GM13976 (cell line): ENCODE results near the gene LRRN4CL.

Experiments used
- DNase-seq: peaks from one replicate; pipeline ENCODE4 v3.0.0; 2012; ENCODE audit warnings: low spot score
- in situ Hi-C: fragments of 300-500 bp; cut with MboI; formaldehyde crosslinking; loops from one replicate; pipeline ENCODE4 v1.12.0; 2022; ENCODE audit warnings: low sequenced_read_pairs, mixed read lengths, inconsistent platforms; ENCODE audit not compliant: unreplicated experiment
- TF ChIP-seq, protein P1 (sequence below): IDR thresholded peaks from 2 replicates; pipeline ENCODE4 v1.5.1; 2012; ENCODE audit warnings: borderline replicate concordance, mild to moderate bottlenecking; ENCODE audit not compliant: insufficient read depth; ENCODE audit errors: extremely low read depth, missing control alignments, control extremely low read depth

Gene LRRN4CL

DNA sequence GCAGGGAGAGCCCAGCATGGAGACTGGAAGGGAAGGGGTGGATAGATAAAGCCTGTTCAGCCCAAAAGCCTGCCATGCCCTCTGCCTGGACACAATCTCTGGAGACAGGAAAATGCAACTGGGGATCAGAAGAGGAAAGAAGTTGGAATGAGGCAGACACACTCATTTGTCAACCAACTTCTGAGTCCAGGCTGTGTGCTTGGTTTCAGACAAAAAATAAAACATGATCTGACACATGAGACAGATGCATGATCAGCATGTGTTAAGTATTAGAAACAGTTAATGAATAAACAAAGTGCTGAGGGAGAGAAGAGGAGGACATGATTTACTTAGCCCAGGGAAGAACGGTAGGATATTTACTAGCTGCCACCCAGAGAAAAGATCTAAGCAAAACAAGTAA lies 839 bp downstream of the LRRN4CL start:
- TF ChIP-seq, protein P1, sequence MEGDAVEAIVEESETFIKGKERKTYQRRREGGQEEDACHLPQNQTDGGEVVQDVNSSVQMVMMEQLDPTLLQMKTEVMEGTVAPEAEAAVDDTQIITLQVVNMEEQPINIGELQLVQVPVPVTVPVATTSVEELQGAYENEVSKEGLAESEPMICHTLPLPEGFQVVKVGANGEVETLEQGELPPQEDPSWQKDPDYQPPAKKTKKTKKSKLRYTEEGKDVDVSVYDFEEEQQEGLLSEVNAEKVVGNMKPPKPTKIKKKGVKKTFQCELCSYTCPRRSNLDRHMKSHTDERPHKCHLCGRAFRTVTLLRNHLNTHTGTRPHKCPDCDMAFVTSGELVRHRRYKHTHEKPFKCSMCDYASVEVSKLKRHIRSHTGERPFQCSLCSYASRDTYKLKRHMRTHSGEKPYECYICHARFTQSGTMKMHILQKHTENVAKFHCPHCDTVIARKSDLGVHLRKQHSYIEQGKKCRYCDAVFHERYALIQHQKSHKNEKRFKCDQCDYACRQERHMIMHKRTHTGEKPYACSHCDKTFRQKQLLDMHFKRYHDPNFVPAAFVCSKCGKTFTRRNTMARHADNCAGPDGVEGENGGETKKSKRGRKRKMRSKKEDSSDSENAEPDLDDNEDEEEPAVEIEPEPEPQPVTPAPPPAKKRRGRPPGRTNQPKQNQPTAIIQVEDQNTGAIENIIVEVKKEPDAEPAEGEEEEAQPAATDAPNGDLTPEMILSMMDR: no peak
- in situ Hi-C loops: no loop called here
- DNase-seq: no peak

DNA sequence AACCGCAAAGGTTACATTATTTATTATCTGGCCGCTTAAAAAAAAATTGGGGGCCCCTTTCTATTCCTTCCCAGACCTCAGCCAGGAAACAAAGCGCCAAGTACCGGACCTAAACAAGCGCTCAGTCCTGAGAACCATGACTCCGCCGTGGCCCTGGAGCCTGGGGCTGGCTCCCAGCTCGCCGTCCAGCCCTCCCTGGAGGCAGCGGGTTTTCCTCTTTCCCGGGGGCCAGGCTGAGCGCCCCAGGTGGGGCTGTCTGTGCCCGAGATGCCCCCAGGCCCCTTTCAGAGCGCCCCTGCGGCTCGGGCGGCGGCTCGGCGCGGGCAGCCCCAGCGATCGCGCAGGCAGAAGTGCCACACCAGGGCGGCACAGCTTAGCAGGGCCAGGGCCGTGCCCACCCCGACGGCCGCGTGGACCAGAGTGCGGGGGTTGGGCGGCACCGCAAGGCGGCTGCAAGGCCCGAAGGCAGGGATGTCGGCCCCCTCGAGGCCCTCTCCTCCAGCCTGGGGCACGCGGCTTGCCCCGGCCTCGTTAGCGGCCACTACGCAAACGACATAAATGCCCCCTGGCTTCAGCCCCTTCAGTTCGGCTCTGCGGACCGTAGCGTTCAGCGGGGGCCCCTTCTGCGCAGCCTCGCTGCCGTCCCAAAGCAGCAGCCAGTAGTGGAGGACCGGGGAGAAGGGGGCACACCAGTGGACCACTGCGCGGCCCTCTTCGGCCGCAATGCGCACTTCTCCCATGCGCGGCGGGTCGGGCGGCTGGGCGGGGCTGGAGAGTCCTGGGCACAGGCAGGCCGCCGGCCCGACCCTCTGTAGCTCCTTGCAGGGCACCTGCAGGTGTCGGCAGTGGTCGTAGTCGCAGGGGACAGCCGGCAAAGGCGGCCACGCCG lies 1.6 kb downstream of the LRRN4CL start:
- TF ChIP-seq, protein P1: no peak
- in situ Hi-C loops: no loop called here
- DNase-seq: no peak

DNA sequence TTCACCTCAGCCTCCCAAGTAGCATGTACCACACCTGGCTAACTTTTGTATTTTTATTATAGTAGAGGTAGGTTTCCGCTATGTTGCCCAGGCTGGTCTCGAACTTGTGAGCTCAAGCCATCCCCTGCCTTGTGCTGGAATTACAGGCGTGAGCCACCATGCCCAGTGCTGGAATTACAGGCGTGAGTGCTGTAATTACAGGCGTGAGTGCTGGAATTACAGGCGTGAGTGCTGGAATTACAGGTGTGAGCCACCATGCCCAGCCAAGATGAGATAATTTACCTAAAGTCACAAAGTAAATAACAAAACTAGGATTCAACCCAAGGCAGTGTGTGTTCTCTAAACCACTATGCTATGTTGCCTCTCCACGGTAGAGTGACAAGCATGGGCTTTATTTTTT lies 6.8 kb downstream of the LRRN4CL start:
- no peak for DNase-seq
- in situ Hi-C loops: no loop called here
- TF ChIP-seq, protein P1: no peak

DNA sequence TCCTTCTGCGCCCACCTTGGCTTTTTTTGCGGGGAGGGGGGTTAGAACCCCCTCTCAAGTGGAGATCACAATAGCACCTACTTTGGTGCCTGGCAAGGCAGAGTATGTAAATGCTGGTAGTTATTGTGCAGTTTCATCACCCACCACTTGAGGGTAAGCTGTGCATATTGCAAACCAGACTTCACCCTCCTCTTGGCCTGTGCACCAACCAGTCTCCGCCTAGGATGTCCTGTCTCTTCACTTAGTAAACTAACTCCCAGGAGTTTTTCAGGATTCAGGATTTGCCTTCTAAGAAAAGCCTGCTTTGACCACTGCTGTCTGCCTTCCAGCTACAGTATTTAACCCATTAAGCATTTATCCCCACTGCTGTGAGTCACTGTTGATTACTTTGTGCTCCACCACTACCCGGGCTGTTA lies 8.5 kb downstream of the LRRN4CL start:
- TF ChIP-seq, protein P1: peak; percentile 28
- DNase-seq: peak; percentile 64
- in situ Hi-C loops: no loop called here

DNA sequence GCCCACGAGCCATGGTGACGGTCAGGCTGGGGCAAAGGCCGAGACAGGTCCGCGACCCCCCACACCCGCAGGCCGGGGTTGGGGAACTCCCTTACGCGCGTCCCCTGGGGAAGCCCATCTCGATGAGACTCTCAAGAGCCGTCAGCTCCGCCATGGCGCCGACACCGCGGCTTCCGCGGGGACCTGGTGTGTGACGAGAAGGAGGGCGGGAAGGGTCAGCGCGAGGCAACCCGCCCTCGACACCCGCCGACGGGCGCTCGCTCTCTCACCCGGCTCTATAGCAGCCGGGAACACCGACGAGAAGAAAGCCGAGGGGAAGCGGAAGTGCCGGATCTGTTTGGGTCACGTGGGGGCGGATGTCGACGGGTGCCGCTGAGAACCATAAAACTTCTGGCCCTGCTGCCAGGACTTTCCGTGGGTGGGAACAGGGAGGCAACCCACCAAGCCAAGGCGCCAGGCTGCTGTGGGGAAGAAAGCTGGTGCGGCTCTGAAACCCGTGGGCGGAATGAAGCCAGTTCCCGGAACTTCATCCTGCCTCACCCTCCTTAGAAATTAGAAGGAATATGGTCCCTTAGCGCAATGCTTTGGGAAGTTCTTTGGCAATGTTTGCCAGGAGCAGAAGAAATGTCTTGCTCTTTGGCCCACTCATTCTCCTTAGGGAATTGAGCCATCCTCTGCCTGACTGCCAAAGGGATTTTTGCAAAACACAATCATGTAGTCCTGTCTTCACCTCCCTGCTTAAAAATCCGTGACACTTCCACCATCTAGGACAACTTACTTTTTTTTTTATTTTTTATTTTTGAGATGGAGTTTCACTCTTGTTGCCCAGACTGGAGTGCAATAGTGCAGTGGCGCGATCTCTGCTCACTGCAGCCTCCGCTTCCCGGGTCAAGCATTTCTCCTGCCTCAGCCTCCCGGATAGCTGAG lies 10.3 kb downstream of the LRRN4CL start, which contains the start of gene UBXN1:
Gene UBXN1 (minus strand): TSS at position 304 of the 927 bp plus-strand sequence. CDS start 150 bp downstream, at position 154.
- TF ChIP-seq, protein P1: no peak
- in situ Hi-C loops: no loop called here
- DNase-seq: peak; percentile 94

DNA sequence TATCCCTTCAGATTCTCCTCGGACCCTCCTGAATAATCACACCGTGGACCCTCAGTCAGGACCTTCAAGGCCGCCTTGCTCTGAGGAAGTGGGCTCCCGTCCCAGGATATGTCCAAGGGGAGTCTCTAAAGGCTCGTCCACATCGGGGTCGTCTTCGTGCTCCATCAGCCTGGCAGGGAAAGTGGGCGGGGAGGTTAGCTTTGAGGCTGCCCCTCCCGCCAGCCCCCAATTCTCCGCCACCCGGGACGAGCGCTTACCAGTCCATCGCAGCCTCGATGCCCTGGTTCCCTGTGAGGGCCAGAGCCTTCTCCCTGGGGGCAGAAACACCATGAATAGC lies 10.9 kb downstream of the LRRN4CL start:
- in situ Hi-C loops: no loop called here

More for the DNA sequence above, 10.9 kb downstream of the LRRN4CL start:
- TF ChIP-seq, protein P1: no peak
- no peak for DNase-seq
